Uterus (tissue), 4 donors: ENCODE data around the gene HCN3. TPM values are rescaled to one million over a fixed set of nuclear protein-coding genes. Genes with fewer than 3 reads are reported as not detected.
"Not testable (repeated sequence)": the region's sequence is repeated elsewhere in the genome, so short reads cannot be mapped to it uniquely, and the experiment has no call there.

ENCODE experiments used
- DNase-seq, 2 donors: peaks; one replicate each; pipeline ENCODE4 v3.0.0-alpha.2; 2019 to 2020
- H3K27ac ChIP-seq, 2 donors: fragments of 200-600 bp; sonication (generic); 1 replicate in 1 of 2; 2 replicates in 1 of 2; pipeline ENCODE4 v1.5.1; 2016 to 2018
- H3K27me3 ChIP-seq, 2 donors: fragments of 200-600 bp; sonication (generic); one replicate each; pipeline ENCODE4 v1.5.1; 2018 to 2019; ENCODE audit warnings: control low read depth in 1 of 2
- H3K36me3 ChIP-seq, 2 donors: fragments of 200-600 bp; sonication (generic); one replicate each; pipeline ENCODE4 v1.5.1; 2019; ENCODE audit warnings: control low read depth in 1 of 2
- H3K4me1 ChIP-seq, 2 donors: fragments of 200-600 bp; sonication (generic); one replicate each; pipeline ENCODE4 v1.5.1; 2018 to 2019; ENCODE audit warnings: control low read depth in 1 of 2
- H3K4me3 ChIP-seq, 2 donors: fragments of 200-600 bp; sonication (generic); 1 replicate in 1 of 2; 2 replicates in 1 of 2; pipeline ENCODE4 v1.5.1; 2018 to 2019; ENCODE audit warnings: mild to moderate bottlenecking in 1 of 2
- H3K9me3 ChIP-seq, 2 donors: fragments of 200-600 bp; sonication (generic); one replicate each; pipeline ENCODE4 v1.5.1; 2019; ENCODE audit warnings: control low read depth in 1 of 2
- CTCF ChIP-seq, 4 experiments: fragments of 200-600 bp in 2 of 4; fragments of 450-650 bp in 2 of 4; sonication (generic) in 2 of 4; IDR thresholded peaks; one replicate each; pipeline ENCODE4 v1.5.1; 2016 to 2019; ENCODE audit warnings: antibody characterized with exemption in 4 of 4, mild to moderate bottlenecking in 2 of 4, moderate library complexity in 1 of 4
- POLR2A ChIP-seq, 2 donors: fragments of 450-650 bp; IDR thresholded peaks; one replicate each; pipeline ENCODE4 v1.6.1; 2016; ENCODE audit warnings: antibody characterized with exemption in 2 of 2, mild to moderate bottlenecking in 1 of 2, moderate library complexity in 1 of 2
- intact Hi-C: fragments of 100-400 bp; cut with DNase I; formaldehyde crosslinking; loops from one replicate; pipeline ENCODE4 v1.15.1; 2023; ENCODE audit warnings: low total_unique reads
- total RNA-seq, 4 donors: library from RNA; depleted of rRNA in 3 of 4; stranded (reverse); fragments of >200 nt in 3 of 4; gene quantifications; one replicate each; pipeline versions ENCODE4 v1.1.0 to v1.2.4, GENCODE V29; 2014 to 2023
- donor health status: DM: yes; HTN: yes; CAD: no.

The HCN3 gene
- total RNA-seq, 4 donors from 2014 or later, result 4.2 to 5.5 TPM; not detected in 2

GRCh38 chr1:155325603-155325893 lies 48.3 kb downstream of the HCN3 start:
- H3K27ac ChIP-seq, result peak overlapping the region; percentile 97 to 99
- peaks cover 8 to 13% of the 10 kb centered on the region in 2 donors for H3K4me1 ChIP-seq
- intact Hi-C loops, result no loop called here
- H3K27me3 ChIP-seq, result no peaks in the 10 kb centered on the region
- H3K9me3 ChIP-seq, result no peaks in the 10 kb centered on the region
- H3K4me3 ChIP-seq, result peak overlapping the region in 1 of 2 donors; percentile 72
- no peaks in the 10 kb centered on the region for H3K36me3 ChIP-seq
- no peak for DNase-seq
- TF ChIP-seq CTCF (IDR thresholded peaks at IDR 0.05), result no peak
- no peak for TF ChIP-seq POLR2A (IDR thresholded peaks at IDR 0.05)

GRCh38 chr1:155326020-155326526 lies 48.8 kb downstream of the HCN3 start:
- H3K27me3 ChIP-seq, result no peaks in the 10 kb centered on the region
- H3K36me3 ChIP-seq, result no peaks in the 10 kb centered on the region
- TF ChIP-seq CTCF (IDR thresholded peaks at IDR 0.05) (no peak), POLR2A (IDR thresholded peaks at IDR 0.05) (no peak)
- H3K4me1 ChIP-seq, result peaks cover 8 to 13% of the 10 kb centered on the region in 2 donors
- no peak for DNase-seq
- no peak overlapping the region for H3K4me3 ChIP-seq
- H3K9me3 ChIP-seq, result no peaks in the 10 kb centered on the region
- intact Hi-C loops, result no loop called here
- H3K27ac ChIP-seq, result no peak overlapping the region

GRCh38 chr1:155326631-155327037 lies 49.4 kb downstream of the HCN3 start:
- TF ChIP-seq POLR2A (IDR thresholded peaks at IDR 0.05) (no peak), CTCF (IDR thresholded peaks at IDR 0.05) (no peak)
- intact Hi-C loops, result no loop called here
- H3K36me3 ChIP-seq, result no peaks in the 10 kb centered on the region

GRCh38 chr1:155327981-155328380 lies 50.7 kb downstream of the HCN3 start:
- H3K27me3 ChIP-seq, result no peaks in the 10 kb centered on the region
- H3K36me3 ChIP-seq, result no peaks in the 10 kb centered on the region
- H3K9me3 ChIP-seq, result no peaks in the 10 kb centered on the region
- H3K27ac ChIP-seq, result no peak overlapping the region
- intact Hi-C loops, result no loop called here
- TF ChIP-seq CTCF (IDR thresholded peaks at IDR 0.05) (no peak), POLR2A (IDR thresholded peaks at IDR 0.05) (no peak)
- no peak overlapping the region for H3K4me3 ChIP-seq
- H3K4me1 ChIP-seq, result peaks cover 3 to 7% of the 10 kb centered on the region in 2 donors
- no peak for DNase-seq

More at GRCh38 chr1:155326631-155327037, 49.4 kb downstream of the HCN3 start:
- Histone ChIP-seq H3K4me3 (no peak overlapping the region), H3K9me3 (no peaks in the 10 kb centered on the region), H3K27me3 (no peaks in the 10 kb centered on the region), H3K4me1 (peaks cover 8 to 10% of the 10 kb centered on the region in 2 donors), H3K27ac (no peak overlapping the region)
- no peak for DNase-seq

GRCh38 chr1:155328856-155329255 lies 51.6 kb downstream of the HCN3 start:
- H3K27ac ChIP-seq, H3K36me3 ChIP-seq, H3K4me1 ChIP-seq, H3K4me3 ChIP-seq, H3K9me3 ChIP-seq, intact Hi-C loops, H3K27me3 ChIP-seq, DNase-seq: not testable (repeated sequence)
